SK-MEL-5 (cell line): ENCODE results near the gene DHRS13. TPM values are rescaled to one million over a fixed set of nuclear protein-coding genes. Genes with fewer than 3 reads are reported as not detected.

Experiments
- DNase-seq: peaks from one replicate; pipeline ENCODE4 v3.0.0-alpha.2; 2016; ENCODE audit warnings: low read depth, low spot score
- in situ Hi-C: cut with HindIII; loops from 2 replicates; pipeline ENCODE4 v1.10.0; 2016; ENCODE audit warnings: low sequenced_read_pairs, high pct_unique_total_duplicates, low pct_unique_long_range_greater_than_20kb
- total RNA-seq: library from RNA; depleted of rRNA; stranded (reverse); fragments of >200 nt; shearing (Covaris generic); gene quantifications from 2 replicates; pipeline ENCODE4 v1.2.3, GENCODE V29; 2014

The DHRS13 gene
- total RNA-seq, 1 experiment from 2014 or later, result 23.8 TPM

GRCh38 chr17:28875848-28876550 is 26.9 kb downstream of the DHRS13 start:
- in situ Hi-C loops, result no loop called here
- DNase-seq, result no peak

GRCh38 chr17:28874750-28875149 is 28.1 kb downstream of the DHRS13 start:
- in situ Hi-C loops, result no loop called here
- no peak for DNase-seq

DNA sequence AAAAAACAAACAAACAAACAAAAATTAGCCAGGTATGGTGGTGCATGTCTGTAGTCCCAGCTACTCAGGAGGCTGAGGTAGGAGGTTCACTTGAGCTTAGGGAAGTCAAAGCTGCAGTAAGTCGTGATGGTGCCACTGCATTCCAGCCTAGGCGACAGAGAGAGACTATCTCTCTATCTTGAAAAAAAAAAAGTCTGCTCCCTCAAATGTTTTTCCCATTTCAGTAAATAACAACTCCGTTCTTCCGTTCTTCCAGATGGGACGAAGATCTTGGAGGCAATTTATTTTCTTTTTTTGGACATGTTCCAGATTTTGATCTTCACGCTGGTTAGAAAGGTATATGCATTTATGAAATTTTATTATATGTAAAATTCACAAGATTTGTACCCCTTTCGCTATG is 29.0 kb downstream of the DHRS13 start:
- DNase-seq, result no peak
- in situ Hi-C loops, result no loop called here

GRCh38 chr17:28871056-28871579 is 31.8 kb downstream of the DHRS13 start:
- in situ Hi-C loops, result no loop called here
- no peak for DNase-seq

DNA sequence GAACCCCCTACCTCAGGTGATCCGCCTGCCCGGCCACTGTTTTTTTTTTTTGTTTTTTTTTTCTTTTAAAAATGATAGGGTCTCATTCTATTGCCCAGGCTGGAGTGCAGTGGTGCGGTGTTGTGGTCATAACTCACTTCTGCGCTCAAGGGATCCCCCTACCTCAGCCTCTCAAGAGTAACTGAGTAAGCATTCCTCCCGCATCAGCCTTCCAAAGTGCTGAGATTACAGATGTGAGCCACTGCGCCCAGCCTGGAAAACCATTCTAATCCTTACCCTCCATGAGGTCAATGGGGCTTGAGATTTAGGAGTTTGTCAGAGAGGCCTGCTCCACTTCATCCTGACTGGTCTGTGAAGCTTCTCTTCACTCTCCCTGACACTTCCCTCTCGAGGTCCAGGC is 35.6 kb downstream of the DHRS13 start:
- in situ Hi-C loops, result no loop called here
- DNase-seq, result no peak

DNA sequence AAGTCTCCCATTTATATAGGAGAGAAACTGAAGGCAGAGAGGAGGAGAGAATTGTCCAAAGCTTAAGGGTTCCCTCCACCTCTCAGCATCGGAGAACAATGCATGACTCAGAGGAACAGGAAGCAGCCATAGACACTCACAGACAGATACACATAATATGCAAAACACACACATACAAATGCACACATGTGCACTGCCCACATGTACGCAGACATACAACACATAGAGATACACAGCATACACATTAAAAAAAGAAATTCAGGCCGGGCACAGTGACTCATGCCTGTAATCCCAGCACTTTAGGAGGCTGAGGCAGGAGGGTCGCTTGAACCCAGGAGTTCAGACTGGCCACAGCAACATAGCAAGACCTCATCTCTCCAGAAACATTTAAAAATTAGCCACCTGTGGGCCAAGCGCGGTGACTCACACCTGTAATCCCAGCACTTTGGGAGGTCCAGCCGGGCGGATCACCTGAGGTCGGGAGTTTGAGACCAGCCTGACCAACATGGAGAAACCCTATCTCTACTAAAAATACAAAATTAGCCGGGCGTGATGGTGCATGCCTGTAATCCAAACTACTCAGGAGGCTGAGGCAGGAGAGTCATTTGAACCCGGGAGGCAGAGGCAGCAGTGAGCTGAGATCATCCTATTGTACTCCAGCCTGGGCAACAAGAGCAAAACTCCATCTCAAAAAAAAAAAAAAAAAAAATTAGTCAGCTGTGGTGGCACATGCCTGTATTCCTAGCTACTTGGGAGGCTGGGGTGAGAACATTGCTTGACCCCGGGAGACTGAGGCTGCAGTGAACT is 36.7 kb downstream of the DHRS13 start:
- in situ Hi-C loops, result no loop called here
- DNase-seq, result no peak

GRCh38 chr17:28864991-28865849 is 37.7 kb downstream of the DHRS13 start:
- in situ Hi-C loops, result no loop called here
- no peak for DNase-seq

GRCh38 chr17:28863953-28864352 is 38.9 kb downstream of the DHRS13 start:
- DNase-seq, result no peak
- in situ Hi-C loops, result no loop called here

DNA sequence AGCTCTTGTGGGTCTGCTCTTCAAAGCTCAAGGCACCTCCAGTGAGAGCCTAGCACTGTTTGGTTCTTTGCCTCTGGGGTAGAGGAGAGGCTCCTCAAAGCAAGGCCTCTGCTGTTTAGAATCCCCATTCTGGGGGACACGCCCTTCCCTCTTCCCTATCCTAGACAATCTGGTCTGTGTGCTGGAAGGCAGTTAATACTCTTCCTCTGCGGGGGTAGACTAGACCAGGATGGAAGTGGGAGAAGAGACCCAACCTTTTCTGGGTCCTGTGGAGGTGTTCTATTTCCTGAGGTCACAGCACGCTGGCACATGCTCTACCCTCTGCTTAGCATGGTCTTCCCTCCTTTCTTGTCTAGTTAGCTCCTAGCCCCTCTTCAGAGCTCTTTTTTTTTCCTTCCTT is 40.3 kb downstream of the DHRS13 start:
- DNase-seq, result no peak
- in situ Hi-C loops, result no loop called here

GRCh38 chr17:28861393-28862203 is 41.3 kb downstream of the DHRS13 start:
- no peak for DNase-seq
- in situ Hi-C loops, result no loop called here

GRCh38 chr17:28860363-28860808 is 42.5 kb downstream of the DHRS13 start:
- no peak for DNase-seq
- in situ Hi-C loops, result no loop called here

GRCh38 chr17:28858801-28859355 is 44.0 kb downstream of the DHRS13 start:
- in situ Hi-C loops, result no loop called here
- DNase-seq, result no peak

DNA sequence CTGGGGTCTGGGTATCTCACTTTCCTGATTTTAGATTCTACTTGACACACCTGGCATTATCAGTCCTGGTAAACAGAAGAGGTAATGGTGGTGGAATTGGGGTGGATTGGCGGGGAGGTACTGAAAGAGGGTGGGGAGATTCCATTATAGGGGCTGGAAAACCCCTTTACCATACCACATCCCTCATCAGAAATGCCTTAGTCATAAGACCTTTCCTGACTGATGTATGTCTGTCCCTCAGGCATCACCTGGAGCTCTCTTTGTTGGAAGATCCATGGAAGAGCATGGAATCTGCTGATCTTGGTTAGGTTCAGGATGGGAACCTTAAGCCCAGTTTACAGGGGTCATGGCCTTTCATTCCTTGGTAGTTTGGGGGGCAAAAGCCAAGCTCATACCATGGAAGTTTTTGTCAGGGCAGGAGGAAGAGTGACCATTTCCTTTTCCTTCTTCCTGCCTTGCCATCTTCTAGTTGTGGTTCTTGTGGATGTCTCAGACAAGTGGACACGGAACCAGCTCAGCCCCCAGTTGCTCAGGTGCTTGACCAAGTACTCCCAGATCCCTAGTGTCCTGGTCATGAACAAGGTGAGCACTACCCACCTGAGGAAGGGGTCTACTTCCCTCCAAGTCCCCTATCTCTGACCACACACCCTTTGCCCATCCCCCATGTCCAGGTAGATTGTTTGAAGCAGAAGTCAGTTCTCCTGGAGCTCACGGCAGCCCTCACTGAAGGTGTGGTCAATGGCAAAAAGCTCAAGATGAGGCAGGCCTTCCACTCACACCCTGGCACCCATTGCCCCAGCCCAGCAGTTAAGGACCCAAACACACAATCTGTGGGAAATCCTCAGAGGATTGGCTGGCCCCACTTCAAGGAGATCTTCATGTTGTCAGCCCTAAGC is 44.7 kb downstream of the DHRS13 start:
- no peak for DNase-seq
- in situ Hi-C loops, result no loop called here

DNA sequence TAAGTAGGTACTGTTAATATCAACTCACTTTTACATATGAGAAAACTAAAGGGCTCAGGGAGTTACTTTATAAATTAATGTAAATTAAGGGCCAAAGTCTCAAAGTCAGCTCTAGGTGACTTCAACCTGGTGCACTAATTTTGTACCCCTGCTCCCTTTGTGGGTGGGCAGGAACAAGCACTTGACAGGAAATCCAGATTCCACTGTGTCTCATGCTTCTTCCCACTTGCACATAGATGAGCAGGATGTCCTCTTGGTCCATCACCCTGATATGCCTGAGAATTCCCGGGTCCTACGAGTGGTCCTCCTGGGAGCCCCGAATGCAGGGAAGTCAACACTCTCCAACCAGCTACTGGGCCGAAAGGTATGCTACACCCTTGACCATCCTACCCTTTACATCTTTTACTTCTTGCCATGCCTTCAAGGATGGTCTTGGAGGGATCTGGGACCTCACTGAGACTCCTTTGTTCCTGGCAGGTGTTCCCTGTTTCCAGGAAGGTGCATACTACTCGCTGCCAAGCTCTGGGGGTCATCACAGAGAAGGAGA is 46.8 kb downstream of the DHRS13 start:
- no peak for DNase-seq
- in situ Hi-C loops, result no loop called here

DNA sequence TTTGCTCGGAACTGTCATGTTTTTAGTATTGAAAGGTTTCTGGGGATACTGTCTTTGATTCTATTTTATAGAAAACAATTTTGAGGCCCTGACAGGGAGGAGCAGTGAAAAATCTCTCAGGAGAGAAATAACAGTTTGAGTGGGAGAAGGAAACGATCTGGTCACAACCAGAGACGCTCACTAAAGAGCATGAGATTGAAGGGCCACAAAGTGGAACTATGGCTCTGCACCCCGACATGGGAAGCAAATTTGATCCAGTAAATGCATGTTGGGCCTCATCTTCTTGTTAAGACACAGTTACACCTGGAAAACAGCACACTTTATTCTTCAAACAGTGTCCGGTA is 47.6 kb downstream of the DHRS13 start:
- in situ Hi-C loops, result no loop called here
- no peak for DNase-seq
